HG02588 (cell line): ENCODE measurements around the gene FOXA3.

Experiments used
- ATAC-seq: cut with Tn5 transposase; IDR thresholded peaks from one replicate; pipeline ENCODE4 v1.9.1; 2021; ENCODE audit warnings: mild to moderate bottlenecking, moderate library complexity; ENCODE audit not compliant: unreplicated experiment

FOXA3 gene

DNA sequence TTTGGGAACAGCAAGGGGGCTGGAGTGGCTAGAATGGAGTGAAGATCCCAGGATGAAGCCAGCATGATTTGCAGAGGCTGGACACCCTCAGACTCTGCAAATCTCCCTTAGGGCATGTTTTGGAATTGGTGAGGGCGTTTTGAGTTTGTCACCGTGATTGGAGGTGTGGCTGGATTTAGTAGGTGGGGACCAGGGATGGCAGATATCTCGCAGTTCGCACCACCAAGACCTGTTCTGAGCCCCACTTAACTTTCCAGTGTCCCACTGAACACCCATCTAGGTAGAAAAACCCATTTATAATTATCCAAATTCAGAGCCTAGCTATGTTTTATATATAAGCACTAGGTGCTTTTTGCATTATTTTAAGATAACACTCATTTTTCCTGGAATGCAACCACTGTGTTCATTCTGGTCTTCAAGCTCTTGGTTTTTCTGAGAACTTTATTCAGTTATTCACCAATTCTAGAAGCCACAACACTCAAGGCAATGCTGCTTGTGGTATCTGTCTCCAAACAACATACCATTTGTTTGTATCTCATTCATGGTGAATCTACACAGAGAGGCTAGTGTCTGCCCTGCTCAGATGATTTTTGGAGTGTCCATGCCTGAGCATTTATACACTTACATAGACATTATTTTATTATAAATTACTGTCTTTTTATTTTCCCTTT is 53.4 kb downstream of the FOXA3 start:
- ATAC-seq = no peak

DNA sequence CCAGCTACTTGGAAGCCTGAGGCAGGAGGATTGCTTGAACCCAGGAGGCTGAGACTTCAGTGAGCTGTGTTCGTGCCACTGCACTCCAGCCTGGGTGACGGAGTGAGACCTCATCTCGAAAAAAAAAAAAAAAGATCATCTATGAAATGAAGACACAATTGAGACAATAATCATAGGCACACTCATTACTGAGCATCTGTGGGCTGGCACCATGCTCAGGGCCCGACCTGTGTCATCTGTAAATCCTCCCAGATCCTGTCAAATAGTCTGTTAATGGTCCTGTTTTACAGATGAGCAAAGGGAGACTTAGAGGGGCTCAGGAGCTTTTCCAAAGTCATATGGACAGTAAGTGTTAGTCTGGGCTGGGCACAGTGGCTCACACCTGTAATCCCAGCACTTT is 54.6 kb downstream of the FOXA3 start:
- no peak for ATAC-seq

DNA sequence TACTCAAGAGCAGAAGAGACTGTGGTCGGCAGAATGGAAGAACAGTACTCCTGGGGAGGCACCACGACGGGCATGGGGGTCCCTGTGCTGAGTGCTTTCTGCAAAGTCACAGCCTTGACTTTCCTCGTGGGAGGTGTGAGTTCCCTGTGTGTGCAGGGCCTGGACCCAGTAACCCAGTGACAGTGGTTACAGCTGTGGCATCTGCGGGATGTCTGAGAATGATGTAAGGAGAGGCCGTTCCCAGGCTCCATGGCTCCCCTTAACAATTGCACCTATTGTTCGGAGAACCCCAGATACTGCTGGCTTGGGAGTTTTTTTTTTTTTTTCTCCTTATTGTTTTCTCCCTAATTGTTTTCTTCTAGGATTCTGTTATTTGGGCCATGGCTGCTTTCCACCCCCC is 55.6 kb downstream of the FOXA3 start:
- ATAC-seq = no peak

DNA sequence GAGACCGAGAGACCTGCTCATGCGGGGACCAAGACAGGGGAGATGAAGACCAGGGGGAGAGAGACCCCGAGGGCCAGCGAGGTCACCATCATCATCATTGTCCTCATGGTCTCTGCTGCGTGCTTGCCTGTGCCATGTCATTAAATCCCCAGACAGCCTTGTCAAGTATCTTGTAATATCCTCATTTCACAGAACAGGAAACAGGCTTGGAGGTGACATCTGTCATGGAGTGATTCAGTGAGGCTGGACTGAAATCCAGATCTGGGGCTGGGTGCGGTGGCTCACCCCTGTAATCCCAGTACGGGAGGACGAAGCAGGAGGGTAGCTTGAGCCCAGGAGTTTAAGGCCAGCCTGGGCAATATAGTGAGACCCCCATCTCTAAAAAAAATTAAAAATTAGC is 56.3 kb downstream of the FOXA3 start:
- ATAC-seq = no peak

DNA sequence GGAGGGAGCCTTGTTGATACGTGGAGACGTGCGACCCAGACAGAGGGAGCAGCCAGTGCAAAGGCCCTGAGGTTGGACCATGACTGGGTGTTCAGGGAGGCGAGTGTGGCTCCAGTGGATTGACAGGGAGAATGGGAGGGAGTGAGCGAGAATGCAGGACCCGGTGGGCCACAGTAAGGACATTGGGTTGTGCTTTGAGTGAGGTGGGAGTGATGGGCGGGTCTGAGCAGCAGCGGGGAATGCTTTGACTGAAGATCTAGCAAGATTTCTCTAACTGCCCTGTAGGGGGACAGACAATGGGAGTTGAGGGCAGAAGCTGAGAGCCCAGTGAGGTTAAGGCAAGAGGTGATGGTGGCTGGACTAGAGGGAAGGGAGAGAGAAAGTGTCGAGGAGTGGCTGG is 58.2 kb downstream of the FOXA3 start:
- no peak for ATAC-seq
